HG02973 (cell line): ENCODE data around the gene ACER3.
"Not testable (repeated sequence)": the region's sequence is repeated elsewhere in the genome, so short reads cannot be mapped to it uniquely, and the experiment has no call there.

ENCODE experiments used
- ATAC-seq: cut with Tn5 transposase; IDR thresholded peaks from one replicate; pipeline ENCODE4 v1.9.1; 2021; ENCODE audit warnings: moderate library complexity; ENCODE audit not compliant: unreplicated experiment

ACER3 gene

DNA sequence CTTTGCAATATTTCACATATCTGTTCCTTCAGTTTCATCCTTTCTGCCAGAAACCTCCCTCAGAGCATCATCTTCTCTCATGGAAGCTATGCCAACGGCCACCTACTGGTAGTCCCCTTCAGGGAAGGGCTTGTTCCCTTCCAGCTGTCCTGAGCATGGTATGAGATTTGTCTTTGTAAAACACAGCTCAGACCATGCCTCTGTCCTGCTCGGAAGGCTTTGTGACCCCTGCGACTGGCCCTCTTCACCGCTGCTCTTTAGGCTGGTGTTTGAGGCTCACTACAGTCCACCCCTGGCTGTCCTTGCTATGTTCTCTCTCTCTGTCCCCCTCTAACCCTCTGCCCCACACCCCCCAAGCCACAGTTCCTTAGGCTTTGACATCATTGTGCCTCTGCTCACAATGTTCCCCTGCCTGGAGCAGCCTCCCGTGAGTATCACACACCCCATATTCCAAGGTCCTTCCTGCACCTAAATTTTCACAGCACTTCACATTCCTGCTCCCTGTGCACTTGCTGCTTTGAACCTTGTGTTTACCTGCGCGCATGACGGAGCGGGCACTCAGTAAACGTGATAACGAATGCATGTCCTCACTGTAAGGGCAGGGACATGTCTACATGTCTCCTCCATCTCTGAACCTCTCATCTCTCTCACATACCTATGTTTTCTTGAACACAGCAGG lies 24.0 kb upstream of the ACER3 start:
- ATAC-seq: no peak

DNA sequence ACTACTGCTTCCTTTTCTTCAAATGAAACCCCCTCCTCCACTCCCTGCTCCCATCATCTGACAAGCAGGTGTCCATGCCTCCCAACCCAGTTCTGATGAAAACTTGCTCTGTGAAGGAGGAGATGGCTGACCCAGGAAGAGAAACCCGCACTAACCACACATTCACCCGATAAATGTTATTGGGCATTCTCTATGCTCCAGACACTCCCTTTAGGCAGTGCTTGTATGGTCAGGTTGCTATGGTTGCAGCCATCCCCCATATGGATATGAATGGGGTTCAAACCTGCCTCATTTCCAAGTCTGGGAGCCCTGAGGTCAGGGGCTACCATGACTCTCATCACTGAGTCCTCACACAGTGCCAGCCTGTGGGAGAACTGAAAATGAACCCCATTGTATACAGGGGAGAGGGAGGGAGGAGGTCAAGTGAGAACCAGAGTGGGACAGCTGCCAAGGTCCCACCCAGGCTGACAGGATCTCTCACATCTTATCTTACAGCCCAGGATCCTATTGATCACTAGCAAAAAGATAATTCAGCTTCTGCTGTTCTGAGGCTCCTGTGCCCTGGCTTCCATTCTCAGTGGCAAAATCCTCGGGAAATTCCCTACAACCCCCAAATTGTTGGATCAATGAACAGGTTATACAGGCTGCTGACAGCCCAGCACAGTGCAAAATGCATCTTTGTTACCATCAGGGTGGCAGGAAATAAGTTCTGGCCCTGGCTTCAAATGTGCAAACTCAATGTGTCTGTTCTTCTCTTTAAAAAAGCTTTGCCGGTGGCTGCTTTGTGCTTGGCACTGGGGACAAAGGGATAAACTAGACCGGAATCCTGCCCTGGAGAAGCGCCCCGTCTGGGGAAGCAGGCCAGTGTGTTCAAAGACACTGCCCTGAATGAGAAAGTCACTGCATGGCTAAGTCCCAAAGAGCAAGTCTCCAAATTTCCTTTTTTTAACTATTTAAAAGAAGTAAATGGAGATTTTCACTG lies 22.7 kb upstream of the ACER3 start:
- ATAC-seq: no peak

DNA sequence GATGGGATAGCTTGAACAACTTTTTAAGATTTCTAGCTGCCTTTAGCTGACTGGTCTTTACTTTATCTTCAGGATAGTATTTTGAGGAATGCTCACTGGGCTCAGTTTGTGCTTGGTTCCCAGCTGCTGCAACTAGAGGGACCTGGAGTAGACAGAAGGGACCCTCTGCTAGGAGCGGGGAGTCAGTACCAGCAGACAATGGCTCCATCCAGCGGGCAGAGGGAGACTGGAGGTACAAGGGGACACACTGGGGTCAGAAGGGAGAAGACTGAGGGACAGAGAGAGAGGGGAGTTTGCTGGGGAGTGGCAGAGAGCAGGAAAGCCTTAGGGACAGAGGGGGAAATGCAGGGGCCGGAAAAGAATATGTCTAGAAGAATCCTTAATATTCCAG lies 22.0 kb upstream of the ACER3 start:
- ATAC-seq: no peak

DNA sequence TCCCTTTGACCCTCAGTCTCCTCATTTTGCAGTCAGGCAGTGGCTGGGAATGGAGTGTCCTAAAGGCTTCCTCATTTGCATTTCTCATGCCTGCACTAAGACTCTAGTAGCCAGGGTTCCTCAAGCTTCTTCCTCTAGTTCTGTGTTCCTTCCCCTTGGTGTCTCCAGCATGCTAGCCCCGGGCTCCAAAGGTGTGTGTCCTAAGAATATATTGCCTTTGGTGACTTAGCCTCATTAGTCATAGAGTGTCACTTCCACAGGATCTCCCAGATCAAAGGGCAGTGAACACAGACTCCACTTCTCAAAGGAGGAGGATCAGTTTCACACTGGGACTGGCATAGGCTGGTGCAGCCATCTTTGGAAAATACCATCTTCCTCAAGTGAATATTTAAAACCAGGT lies 21.4 kb upstream of the ACER3 start:
- no peak for ATAC-seq

DNA sequence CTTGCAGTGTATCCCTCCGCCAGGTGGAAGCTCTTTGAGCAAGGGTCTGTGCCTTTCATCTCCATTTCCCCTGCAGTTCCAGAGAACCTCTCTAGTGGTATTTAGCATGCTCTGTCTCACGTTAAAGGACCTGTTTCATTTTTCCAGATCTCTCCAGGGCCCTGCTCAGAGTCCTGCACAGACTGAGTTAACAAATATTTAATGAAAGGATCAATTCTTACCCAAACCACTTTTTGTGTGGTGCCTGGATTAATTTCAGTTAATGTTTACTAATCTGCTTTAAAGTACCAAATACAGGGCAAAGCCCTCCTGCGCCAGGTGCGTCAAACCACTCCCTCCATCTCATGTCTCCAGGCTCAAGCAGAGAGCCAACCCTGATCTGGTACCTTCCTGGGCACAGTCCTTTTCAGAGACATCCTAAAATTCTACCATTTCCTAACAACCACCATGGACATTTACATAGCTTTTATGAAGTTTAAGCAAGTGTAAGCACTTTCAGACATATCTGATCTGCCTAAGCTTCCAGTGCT lies 18.7 kb upstream of the ACER3 start:
- ATAC-seq: no peak

DNA sequence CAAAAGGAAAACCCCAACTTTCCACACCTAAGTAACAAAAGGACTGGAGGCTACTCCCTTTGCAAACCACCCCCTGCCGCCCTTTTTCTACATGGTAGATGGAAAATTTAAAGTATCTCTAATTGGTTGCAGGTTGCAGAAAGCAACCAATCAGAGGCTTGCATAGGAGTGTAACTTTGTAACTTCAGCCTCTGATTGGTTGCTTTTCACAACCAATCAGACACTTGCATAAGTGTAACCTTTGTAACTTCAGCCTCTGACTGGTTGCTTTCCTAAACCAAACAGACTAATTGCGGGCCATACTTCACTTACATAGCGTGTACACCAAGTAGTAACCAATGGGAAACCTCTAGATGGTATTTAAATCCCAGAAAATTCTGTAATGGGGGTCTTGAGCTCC lies 16.8 kb upstream of the ACER3 start:
- ATAC-seq: no peak

DNA sequence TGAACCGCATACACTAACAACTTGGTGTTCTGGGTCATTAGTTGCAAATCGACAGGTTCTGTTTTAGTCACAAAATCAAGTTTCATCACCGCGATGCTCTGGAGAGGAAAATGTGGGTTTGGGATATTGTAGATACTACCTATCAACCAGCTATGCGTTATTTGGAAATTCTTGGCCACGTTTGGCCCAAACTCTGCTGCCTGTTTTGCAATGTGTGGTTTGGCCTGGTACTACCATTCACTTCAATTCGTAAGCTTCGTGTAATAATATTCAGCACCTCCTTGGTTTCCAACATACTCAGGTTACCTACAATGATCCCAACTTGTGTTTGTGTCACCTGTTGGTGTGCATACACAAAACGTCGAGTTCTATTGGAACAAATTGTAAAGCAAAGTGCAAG lies 16.2 kb upstream of the ACER3 start:
- no peak for ATAC-seq

DNA sequence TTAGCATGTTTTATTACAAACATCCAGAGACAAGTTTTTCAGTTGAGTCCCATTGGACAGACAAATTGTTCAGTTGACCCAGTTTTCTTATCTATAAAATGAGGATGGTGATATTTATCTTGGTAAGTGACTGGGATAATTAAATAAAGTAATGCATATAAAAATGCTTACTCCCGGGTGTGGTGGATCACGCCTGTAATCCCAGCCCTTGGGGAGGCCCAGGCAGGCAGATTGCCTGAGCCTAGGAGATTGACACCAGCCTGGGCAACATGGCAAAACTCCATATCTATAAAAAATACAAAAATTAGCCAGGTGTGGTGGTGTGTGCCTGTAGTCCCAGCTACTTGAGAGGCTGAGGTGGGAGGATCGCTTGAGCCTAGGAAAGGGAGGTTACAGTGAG lies 15.6 kb upstream of the ACER3 start:
- no peak for ATAC-seq

DNA sequence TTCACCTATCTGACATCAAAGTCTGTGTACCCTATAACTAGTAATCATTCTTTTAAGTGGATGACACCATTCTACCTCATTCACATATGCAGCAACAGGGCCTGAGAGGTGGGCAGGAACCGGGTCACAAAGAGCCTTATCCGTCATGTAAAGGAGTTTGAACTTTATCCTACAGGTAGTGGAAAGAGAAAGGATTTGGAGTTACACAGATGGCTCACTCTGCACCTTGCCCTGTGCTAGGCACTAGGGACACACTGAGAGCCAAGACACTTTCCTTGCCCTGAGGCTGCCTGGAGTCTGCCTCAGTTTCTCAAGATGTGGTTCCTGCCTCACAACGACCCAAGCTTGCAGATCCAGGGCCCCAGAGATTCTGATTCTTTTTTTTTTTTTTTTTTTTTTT lies 14.3 kb upstream of the ACER3 start:
- ATAC-seq: no peak

DNA sequence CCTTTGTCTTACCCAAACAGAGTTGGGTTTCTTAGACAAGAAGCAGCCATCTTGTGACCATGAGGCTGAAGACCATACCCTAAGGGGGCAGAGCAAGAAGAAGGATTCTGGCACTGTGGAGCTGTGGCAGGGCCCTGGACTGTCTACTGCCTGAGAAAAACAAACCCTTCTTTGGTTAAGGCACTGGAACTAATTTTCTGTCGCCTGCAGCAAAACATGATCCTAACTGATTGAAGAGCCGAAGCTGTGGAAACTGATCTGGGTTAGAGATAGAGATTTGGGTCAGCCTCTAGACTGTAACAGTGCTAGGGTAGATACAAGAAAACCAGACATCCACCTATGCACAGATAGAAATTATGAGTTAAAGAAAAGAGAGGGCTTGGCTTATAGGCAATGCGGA lies 11.3 kb upstream of the ACER3 start:
- no peak for ATAC-seq

DNA sequence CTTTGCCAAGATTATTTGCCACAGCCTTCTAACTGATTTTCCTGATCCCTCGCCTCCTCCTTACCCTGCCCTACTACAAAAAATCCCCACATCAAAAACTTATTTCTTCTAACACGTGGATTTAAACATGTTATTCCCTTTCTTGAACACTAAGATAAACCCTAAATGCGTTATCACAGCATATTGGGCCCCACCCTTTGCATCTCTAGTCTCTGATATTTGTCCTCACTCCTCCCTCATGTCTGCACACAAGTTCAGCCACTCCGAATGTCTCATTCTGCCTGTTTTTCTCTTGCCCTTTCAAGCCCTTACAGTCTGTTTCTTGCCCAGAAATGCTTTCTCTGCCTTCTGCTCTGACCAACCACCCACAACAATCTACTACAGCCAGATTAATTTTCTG lies 10.6 kb upstream of the ACER3 start:
- no peak for ATAC-seq

DNA sequence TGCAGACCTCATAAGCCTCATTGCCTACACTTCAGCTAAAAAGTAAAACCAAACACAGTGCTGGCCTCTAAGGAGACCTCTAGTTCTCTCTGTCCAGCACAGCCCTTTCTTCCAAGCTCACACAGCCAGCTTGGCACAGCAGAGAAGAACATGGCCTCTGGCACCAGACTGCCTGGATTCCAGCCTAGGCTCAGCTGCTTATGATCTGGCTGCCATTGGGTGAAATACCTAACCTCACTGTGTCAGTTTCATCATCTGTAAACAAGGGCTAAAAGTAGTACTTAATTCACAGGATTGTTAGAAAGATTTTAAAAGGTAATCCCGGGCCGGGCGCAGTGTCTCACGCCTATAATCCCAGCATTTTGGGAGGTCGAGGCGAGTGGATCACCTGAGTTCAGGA lies 9.9 kb upstream of the ACER3 start:
- ATAC-seq: no peak

DNA sequence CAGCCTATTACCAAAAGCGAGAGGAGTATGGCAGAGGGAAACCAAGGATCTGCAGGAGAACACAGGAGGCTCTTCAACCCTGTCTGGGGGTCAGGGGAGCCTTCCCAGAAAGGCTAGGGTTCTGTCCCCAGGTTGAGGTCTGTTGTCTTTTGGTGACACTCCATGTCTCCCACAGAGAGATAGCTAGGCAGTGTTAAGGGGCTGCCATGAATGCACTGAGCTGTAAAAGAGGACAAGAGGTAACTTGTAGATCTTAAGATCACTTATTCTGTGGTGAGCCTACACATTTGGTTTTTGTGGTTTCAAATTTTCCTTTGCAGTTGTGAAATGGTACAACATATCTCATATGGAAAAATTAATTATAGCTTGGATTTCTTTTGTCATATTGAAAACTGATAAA lies 6.0 kb upstream of the ACER3 start:
- ATAC-seq: no peak

DNA sequence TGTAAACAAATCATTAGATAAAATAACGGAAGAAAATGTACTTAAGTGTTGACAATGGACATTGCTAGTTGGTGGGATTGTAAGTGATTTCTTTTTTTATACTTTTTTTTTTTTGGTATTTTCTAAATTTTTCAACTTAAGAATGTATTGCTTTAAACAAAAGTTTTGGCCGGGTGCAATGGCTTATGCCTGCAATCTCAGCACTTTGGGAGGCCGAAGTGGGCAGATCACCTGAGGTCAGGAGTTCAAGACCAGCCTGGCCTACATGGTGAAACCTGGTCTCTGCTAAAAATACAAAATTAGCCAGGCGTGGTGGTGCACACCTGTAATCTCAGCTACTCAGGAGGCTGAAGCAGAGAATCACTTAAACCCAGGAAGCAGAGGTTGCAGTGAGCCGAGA lies 5.0 kb upstream of the ACER3 start:
- not testable (repeated sequence) for ATAC-seq

DNA sequence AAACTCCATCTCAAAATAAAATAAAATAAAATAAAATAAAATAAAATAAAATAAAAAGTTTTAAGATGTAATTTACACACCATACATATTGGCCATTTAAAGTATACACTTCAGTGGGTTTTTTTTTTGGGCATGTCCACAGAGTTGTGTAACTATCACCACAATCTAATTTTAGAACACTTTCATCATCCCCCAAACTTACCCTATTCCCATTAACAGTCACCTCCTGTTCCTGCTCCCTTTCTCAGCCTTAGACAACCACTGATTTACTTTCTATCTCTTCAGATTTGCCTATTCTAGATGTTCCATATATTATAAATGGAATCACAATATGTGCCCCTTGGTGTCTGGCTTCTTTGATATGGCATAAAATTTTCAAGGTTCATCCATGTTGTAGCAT lies 4.6 kb upstream of the ACER3 start:
- no peak for ATAC-seq

DNA sequence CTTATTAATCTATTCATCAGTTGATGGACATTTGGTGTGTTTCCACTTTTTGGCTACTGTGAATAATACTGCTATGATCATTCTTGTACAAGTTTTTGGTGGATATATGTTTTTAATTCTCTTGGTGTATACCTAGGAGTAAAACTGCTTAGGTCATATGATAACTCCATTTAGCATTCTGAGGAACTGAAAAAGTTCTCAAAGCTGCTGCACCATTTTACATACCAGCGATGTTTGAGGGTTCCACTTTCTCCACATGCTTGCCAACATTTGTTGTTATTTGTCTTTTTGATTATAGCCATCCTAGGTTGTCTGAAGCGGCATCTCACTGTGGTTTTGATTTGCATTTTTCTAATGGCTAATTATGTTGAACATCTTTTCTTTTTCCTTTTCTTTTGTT lies 4.1 kb upstream of the ACER3 start:
- no peak for ATAC-seq

DNA sequence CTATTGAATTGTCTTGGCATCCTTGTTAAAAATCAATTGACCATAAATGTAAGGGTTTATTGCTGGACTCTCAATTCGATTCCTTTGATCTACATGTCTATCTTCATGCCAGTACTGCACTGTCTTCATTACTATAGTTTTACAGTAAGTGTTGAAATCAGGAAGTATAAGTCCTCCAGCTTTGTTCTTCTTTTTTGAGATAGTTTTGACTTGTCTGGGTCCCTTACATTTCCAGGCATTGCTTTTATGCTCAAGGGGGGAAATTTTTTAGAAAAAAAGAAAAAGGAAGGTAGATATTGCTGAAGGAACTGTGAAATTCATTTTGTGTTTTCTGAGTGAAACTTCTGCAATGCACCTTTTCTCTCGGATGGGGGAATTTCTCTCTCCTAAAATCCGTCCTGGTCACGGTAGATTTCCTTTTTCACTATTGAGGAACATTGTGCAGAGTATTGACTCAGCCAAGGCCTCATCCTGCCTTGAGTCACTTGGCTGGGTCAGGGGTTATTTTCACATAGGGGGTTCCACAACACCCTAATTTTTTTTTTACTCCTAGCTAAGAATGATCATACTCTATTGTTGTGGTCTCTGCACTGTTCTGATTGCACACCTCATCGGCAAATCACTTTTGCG lies 2.8 kb upstream of the ACER3 start:
- no peak for ATAC-seq

DNA sequence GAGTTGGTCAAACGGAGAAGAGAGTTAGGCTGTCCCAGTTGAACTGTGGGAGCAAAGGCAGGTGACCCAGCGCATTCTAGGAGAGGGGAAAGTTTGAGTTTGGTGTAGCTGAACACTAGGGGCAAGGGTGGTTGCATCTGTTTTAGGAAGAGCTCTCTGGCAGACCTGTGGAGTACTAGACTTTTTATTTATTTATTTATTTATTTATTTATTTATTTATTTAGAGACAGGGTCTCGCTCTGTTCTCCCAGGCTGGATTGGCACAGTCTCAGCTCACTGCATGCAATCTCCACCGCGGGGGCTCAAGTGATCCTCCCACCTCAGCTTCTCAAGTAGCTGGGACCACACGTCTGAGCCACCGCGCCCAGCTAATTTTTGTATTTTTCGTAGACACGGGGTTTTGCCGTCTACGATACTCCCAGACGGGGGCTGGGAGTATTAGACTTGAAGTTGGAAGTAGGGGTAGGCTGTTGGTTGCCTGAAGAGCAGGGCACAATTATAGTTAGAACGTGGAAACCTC lies 950 bp upstream of the ACER3 start:
- ATAC-seq: no peak

DNA sequence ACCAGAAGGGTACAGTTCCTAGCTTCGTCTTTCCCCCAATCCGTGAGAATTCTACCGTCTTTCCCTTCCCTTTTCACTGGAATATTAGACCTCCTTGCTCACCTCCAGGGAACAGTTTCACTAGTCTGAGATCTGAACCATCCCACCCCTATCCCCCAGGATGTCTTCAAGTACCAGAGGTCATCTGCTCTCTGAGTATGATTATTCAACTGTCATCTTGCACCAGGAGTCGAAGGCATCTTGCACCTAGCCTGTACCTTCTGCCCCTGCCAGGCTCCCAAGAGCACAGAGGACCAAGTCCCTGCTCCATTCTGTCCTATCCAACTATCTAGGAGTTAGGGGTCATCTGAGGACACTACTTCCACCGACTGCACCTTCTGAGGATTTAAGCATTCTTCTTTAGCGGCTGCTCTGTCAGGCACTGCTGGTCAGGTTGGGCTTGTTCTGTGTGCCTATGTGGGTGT lies 804 bp downstream of the ACER3 start:
- no peak for ATAC-seq

DNA sequence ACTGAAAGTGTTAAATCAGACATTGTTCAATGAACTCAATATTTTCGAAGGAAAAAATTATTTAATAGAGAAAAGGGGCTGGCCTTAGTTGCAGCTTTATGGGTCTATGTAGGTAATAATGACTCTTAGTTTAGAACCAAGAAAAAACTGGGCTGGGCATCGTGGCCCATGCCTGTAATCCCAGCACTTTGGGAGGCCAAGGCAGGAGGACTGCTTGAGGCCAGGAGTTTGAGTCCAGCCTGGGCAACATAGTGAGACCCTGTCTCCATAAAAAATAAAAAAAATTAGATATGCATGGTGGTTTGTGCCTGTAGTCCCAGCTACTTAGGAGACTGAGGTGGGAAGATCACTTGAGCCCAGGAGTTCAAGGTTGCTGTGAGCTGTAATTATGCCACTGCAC lies 2.1 kb downstream of the ACER3 start:
- ATAC-seq: not testable (repeated sequence)

DNA sequence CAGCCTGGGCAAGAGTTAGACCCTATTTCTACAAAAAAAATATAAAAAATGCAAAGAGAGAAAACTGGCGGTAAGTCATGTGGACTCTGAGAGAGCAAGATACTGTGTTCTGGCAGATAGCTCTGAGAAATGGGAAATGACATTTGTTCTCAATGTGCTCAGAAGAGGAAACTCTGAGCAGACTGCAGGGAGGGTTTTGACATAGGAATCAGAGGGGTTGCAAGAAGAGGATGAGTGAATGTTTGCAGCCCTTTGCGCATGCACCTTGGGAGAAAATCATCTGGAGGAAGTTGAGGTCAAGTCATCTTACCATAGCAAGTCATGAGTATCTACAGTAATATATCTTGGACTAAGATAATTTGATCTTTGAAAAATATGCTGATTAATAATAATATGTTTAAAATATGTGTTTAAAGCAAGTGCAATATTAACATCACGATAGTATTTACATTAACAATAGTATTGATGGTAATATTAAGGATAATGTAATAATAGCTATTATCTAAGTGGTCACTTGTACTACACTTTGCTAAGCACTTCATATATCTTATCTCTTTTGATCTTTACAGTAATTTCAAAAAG lies 2.6 kb downstream of the ACER3 start:
- no peak for ATAC-seq
